ENCODE data around the gene CLK4.

DNA sequence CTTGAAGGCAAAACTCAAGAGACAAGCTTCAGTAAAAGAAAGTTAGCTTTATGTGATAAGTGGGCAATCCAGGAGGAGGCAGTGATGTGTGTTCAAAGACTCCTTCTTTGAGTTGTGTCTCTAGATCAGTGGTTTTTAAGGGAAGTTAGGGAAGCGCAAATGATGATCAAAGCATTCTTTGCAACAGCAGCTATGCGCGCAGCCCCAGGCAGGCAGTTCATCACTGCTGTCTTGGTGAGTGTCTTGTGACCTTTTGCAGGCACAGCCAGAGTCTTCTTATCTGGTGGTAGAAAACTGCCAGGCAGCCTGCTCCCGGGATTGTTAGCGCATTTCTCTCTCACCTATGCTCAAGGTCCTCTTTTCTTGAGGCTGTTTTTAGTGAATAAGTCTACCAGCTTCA is 40.3 kb upstream of the CLK4 start:
- TF ChIP-seq, protein P1, sequence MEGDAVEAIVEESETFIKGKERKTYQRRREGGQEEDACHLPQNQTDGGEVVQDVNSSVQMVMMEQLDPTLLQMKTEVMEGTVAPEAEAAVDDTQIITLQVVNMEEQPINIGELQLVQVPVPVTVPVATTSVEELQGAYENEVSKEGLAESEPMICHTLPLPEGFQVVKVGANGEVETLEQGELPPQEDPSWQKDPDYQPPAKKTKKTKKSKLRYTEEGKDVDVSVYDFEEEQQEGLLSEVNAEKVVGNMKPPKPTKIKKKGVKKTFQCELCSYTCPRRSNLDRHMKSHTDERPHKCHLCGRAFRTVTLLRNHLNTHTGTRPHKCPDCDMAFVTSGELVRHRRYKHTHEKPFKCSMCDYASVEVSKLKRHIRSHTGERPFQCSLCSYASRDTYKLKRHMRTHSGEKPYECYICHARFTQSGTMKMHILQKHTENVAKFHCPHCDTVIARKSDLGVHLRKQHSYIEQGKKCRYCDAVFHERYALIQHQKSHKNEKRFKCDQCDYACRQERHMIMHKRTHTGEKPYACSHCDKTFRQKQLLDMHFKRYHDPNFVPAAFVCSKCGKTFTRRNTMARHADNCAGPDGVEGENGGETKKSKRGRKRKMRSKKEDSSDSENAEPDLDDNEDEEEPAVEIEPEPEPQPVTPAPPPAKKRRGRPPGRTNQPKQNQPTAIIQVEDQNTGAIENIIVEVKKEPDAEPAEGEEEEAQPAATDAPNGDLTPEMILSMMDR (conservative IDR thresholded peaks at IDR 0.05; ENCODE audit: low read depth, low read length), result no peak
- TF ChIP-seq EZH2phosphoT487 (IDR thresholded peaks at IDR 0.05; ENCODE audit: borderline replicate concordance, low read length), result no peak
- no peak for TF ChIP-seq EZH2 (IDR thresholded peaks at IDR 0.05; ENCODE audit: low read length, unreplicated experiment)
